GM19452 (cell line): ENCODE data around the gene RPL29.

Source experiments
- ATAC-seq: cut with Tn5 transposase; IDR thresholded peaks from one replicate; pipeline ENCODE4 v1.9.1; 2021; ENCODE audit not compliant: unreplicated experiment

Gene RPL29

GRCh38 chr3:51983578-51984268 is 12.0 kb downstream of the RPL29 start:
- no peak for ATAC-seq

- peak; percentile 79 for ATAC-seq
Observed at GRCh38 chr3:51982838-51983577, 12.7 kb downstream of the RPL29 start, which contains the start of gene ACY1. Gene ACY1 (plus strand): TSS chr3:51983535. CDS start chr3:51984065, 530 bp downstream.

- ATAC-seq = peak; percentile 55
Observed at GRCh38 chr3:51982352-51982837, 13.3 kb downstream of the RPL29 start.

GRCh38 chr3:51980253-51980652 is 15.4 kb downstream of the RPL29 start:
- no peak for ATAC-seq

GRCh38 chr3:51978143-51978502 is 17.6 kb downstream of the RPL29 start:
- ATAC-seq = no peak

GRCh38 chr3:51977446-51978142 is 18.1 kb downstream of the RPL29 start:
- no peak for ATAC-seq

- no peak for ATAC-seq
Observed at GRCh38 chr3:51975852-51976549, 19.7 kb downstream of the RPL29 start.

- peak; percentile 64 for ATAC-seq
Observed at GRCh38 chr3:51974963-51975851, 20.5 kb downstream of the RPL29 start, which contains the start of gene ABHD14A. Gene ABHD14A (plus strand): TSS chr3:51975064. CDS start chr3:51975136, 72 bp downstream.

GRCh38 chr3:51974277-51974962 is 21.3 kb downstream of the RPL29 start:
- no peak for ATAC-seq

- no peak for ATAC-seq
Observed at GRCh38 chr3:51971350-51971749, 24.3 kb downstream of the RPL29 start.

- no peak for ATAC-seq
Observed at GRCh38 chr3:51970606-51971300, 24.9 kb downstream of the RPL29 start.

- no peak for ATAC-seq
Observed at GRCh38 chr3:51969841-51970240, 25.9 kb downstream of the RPL29 start.

GRCh38 chr3:51968883-51969678 is 26.6 kb downstream of the RPL29 start:
- ATAC-seq = no peak

- ATAC-seq = no peak
Observed at GRCh38 chr3:51968170-51968775, 27.4 kb downstream of the RPL29 start.

GRCh38 chr3:51967384-51968169 is 28.1 kb downstream of the RPL29 start, which contains the start of gene PCBP4:
Gene PCBP4 (minus strand): TSS chr3:51967454. CDS start chr3:51961240, 6,214 bp downstream.
- ATAC-seq = peak; percentile 55

- no peak for ATAC-seq
Observed at GRCh38 chr3:51966922-51967383, 28.7 kb downstream of the RPL29 start.

- ATAC-seq = no peak
Observed at GRCh38 chr3:51966486-51966885, 29.2 kb downstream of the RPL29 start.
